Upper lobe of left lung (tissue), 4 donors: ENCODE results near the gene HBS1L.

ENCODE experiments used
- CTCF ChIP-seq, 6 experiments: fragments of 450-650 bp in 4 of 6; fragments of 200-600 bp in 2 of 6; sonication (generic) in 2 of 6; IDR thresholded peaks; one replicate each; pipeline ENCODE4 v1.5.1; 2016 to 2019; ENCODE audit warnings: antibody characterized with exemption in 6 of 6
- EP300 ChIP-seq, 4 donors: sonication (generic); formaldehyde crosslinking; IDR thresholded peaks; one replicate each; pipeline ENCODE4 v1.5.1; 2017; ENCODE audit warnings: antibody characterized with exemption in 4 of 4, control low read depth in 2 of 4
- POLR2A ChIP-seq, 4 donors: fragments of 450-650 bp; IDR thresholded peaks; one replicate each; pipeline ENCODE4 v1.5.1; 2016 to 2017; ENCODE audit warnings: antibody characterized with exemption in 4 of 4, mild to moderate bottlenecking in 2 of 4
- POLR2AphosphoS5 ChIP-seq, 2 donors: sonication (generic); formaldehyde crosslinking; IDR thresholded peaks; one replicate each; pipeline ENCODE4 v1.5.1; 2017; ENCODE audit warnings: antibody characterized with exemption in 2 of 2

- TF ChIP-seq CTCF (IDR thresholded peaks at IDR 0.05) (no peak), POLR2AphosphoS5 (IDR thresholded peaks at IDR 0.05) (no peak), EP300 (IDR thresholded peaks at IDR 0.05) (no peak), POLR2A (IDR thresholded peaks at IDR 0.05) (no peak)
These were observed 16.9 kb upstream of the HBS1L start for GRCh38 chr6:135071541-135071940.
